ENCODE data around the gene RABAC1. TPM values are rescaled to one million over a fixed set of nuclear protein-coding genes. Genes with fewer than 3 reads are reported as not detected.

RABAC1 gene
- polyA plus RNA-seq, 5 donors, result 42.9 to 115 (median 68.9) TPM

GRCh38 chr19:41930926-41931592 is 28.1 kb downstream of the RABAC1 start:
- no peak for DNase-seq

GRCh38 chr19:41930322-41930722 is 28.8 kb downstream of the RABAC1 start:
- no peak for DNase-seq

GRCh38 chr19:41929536-41930071 is 29.5 kb downstream of the RABAC1 start:
- no peak for DNase-seq

- DNase-seq, result no peak
Observed at GRCh38 chr19:41928754-41929535, 30.2 kb downstream of the RABAC1 start.

- no peak for DNase-seq
Observed at GRCh38 chr19:41928221-41928683, 30.9 kb downstream of the RABAC1 start, which contains the start of gene ERFL. Gene ERFL, minus strand, starts transcription at chr19:41928449. Its CDS starts 15,530 bp downstream, at chr19:41912919.

GRCh38 chr19:41927497-41928192 is 31.5 kb downstream of the RABAC1 start:
- DNase-seq, result no peak

GRCh38 chr19:41926763-41927496 is 32.2 kb downstream of the RABAC1 start:
- no peak for DNase-seq

- no peak for DNase-seq
Observed at GRCh38 chr19:41926028-41926762, 32.9 kb downstream of the RABAC1 start.

- DNase-seq, result no peak
Observed at GRCh38 chr19:41925208-41926003, 33.7 kb downstream of the RABAC1 start.

GRCh38 chr19:41924151-41925145 is 34.7 kb downstream of the RABAC1 start:
- DNase-seq, result no peak

GRCh38 chr19:41923045-41923788 is 35.9 kb downstream of the RABAC1 start:
- no peak for DNase-seq

GRCh38 chr19:41922585-41922984 is 36.5 kb downstream of the RABAC1 start:
- no peak for DNase-seq

- no peak for DNase-seq
Observed at GRCh38 chr19:41921577-41922576, 37.2 kb downstream of the RABAC1 start.

GRCh38 chr19:41920882-41921576 is 38.1 kb downstream of the RABAC1 start:
- DNase-seq, result no peak

- DNase-seq, result no peak
Observed at GRCh38 chr19:41919948-41920712, 39.0 kb downstream of the RABAC1 start.

All from right lung (tissue), 5 donors.